ENCODE data around the gene GHRHR.

DNA sequence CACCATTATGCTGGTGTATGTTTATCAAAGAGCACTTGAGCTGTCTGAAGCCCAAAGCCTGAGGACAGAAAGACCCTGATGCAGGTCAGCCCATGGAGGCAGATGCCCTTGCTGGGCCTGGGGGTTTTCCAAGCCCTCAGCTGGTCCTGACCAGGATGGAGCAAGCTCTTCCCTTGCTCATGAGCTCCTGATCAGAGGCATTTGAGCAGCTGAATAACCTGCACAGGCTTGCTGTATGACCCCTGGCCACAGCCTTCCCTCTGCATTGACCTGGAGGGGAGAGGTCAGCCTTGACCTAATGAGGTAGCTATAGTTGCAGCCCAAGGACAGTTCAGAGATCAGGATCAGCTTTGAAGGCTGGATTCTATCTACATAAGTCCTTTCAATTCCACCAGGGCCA lies 39.1 kb upstream of the GHRHR start:
- TF ChIP-seq, protein P1, sequence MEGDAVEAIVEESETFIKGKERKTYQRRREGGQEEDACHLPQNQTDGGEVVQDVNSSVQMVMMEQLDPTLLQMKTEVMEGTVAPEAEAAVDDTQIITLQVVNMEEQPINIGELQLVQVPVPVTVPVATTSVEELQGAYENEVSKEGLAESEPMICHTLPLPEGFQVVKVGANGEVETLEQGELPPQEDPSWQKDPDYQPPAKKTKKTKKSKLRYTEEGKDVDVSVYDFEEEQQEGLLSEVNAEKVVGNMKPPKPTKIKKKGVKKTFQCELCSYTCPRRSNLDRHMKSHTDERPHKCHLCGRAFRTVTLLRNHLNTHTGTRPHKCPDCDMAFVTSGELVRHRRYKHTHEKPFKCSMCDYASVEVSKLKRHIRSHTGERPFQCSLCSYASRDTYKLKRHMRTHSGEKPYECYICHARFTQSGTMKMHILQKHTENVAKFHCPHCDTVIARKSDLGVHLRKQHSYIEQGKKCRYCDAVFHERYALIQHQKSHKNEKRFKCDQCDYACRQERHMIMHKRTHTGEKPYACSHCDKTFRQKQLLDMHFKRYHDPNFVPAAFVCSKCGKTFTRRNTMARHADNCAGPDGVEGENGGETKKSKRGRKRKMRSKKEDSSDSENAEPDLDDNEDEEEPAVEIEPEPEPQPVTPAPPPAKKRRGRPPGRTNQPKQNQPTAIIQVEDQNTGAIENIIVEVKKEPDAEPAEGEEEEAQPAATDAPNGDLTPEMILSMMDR (conservative IDR thresholded peaks at IDR 0.05; ENCODE audit: low read depth, low read length), result no peak
- TF ChIP-seq FOS (IDR thresholded peaks at IDR 0.05; ENCODE audit: low read depth, low read length) (no peak), POLR2A (IDR thresholded peaks at IDR 0.05; ENCODE audit: low read depth, low read length) (no peak), BHLHE40 (IDR thresholded peaks at IDR 0.05; ENCODE audit: low read depth, low read length) (no peak), MXI1 (IDR thresholded peaks at IDR 0.05; ENCODE audit: borderline replicate concordance, low read depth, low read length) (no peak), CEBPB (IDR thresholded peaks at IDR 0.05; ENCODE audit: low read depth, low read length) (no peak), SMC3 (IDR thresholded peaks at IDR 0.05; ENCODE audit: low read depth, low read length) (no peak), RAD21 (IDR thresholded peaks at IDR 0.05; ENCODE audit: low read length) (no peak)
- TF ChIP-seq, protein P2, sequence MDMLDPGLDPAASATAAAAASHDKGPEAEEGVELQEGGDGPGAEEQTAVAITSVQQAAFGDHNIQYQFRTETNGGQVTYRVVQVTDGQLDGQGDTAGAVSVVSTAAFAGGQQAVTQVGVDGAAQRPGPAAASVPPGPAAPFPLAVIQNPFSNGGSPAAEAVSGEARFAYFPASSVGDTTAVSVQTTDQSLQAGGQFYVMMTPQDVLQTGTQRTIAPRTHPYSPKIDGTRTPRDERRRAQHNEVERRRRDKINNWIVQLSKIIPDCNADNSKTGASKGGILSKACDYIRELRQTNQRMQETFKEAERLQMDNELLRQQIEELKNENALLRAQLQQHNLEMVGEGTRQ (IDR thresholded peaks at IDR 0.05; ENCODE audit: low read depth, low read length), result no peak
